Measurements from ENCODE around the gene GUCY1A1. TPM values are rescaled to one million over a fixed set of nuclear protein-coding genes. Genes with fewer than 3 reads are reported as not detected.
A peak's percentile ranks its signal among the peaks of the same experiment; 100 is the strongest.

The GUCY1A1 gene
- total and polyA plus RNA-seq, 8 donors, result 78.0 to 155 (median 114) TPM

DNA sequence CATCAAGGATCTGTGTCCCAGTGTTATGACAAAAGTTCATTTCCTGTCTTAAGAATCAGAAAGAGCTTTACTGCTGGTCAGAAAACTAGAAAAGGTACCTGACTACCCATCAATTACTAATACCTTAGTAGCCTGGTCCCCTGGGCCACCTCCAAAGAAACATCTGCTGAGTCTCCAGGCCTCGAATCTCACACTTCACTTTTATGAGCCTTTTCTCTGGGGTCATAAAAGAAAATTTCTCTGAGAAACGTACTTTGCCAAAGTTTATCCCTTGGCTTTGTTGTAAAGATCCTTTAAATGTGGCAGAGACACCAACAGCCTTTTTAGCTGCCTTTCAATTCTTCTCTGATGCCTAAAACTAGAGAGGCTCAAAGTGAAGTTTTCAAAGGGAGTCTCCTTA lies 17.8 kb downstream of the GUCY1A1 start:
- H3K27ac ChIP-seq, result no peak overlapping the region

DNA sequence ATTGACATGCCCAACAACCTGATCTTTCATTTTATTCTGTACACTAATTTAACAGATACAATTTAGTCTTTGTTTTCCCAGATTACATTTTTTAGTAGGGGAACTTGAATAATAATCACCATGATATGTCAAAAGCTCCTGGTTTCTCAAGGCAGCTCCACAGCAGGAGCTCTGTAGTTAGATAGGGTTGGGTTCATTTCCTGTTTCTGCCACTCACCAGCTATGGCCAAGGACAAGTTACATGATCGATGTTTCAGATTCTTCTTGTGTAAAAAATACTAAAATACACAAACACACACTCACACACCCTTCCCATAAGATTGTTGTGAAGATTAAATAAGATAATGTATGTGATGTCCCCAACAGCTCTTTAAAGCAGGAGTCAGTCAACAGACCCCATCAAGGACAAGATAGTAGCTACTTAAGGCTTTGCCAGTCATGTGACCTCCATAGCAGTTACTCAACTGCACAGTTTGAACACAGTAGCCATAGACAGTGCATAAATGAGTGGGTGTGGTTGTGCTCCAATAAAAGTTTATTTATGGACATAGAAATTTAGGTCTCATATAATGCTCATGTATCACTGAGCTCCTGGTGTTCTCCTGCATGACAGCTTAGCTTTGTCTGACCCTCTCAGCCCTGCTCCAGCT lies 18.4 kb downstream of the GUCY1A1 start:
- Histone ChIP-seq H3K27me3 (no peaks in the 10 kb centered on the region), H3K36me3 (no peaks in the 10 kb centered on the region), H3K4me1 (peaks cover 4 to 8% of the 10 kb centered on the region in 2 donors), H3K9me3 (no peaks in the 10 kb centered on the region), H3K4me3 (no peak overlapping the region), H3K27ac (no peak overlapping the region)
- no peak for ATAC-seq
- TF ChIP-seq, protein P1, sequence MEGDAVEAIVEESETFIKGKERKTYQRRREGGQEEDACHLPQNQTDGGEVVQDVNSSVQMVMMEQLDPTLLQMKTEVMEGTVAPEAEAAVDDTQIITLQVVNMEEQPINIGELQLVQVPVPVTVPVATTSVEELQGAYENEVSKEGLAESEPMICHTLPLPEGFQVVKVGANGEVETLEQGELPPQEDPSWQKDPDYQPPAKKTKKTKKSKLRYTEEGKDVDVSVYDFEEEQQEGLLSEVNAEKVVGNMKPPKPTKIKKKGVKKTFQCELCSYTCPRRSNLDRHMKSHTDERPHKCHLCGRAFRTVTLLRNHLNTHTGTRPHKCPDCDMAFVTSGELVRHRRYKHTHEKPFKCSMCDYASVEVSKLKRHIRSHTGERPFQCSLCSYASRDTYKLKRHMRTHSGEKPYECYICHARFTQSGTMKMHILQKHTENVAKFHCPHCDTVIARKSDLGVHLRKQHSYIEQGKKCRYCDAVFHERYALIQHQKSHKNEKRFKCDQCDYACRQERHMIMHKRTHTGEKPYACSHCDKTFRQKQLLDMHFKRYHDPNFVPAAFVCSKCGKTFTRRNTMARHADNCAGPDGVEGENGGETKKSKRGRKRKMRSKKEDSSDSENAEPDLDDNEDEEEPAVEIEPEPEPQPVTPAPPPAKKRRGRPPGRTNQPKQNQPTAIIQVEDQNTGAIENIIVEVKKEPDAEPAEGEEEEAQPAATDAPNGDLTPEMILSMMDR (IDR thresholded peaks at IDR 0.05), result no peak
- no peak for DNase-seq
- intact Hi-C loops (cut with DNase I), result no loop called here

More for the DNA sequence above, 17.8 kb downstream of the GUCY1A1 start:
- H3K4me3 ChIP-seq, result no peak overlapping the region
- TF ChIP-seq, protein P1 (IDR thresholded peaks at IDR 0.05), result no peak
- H3K4me1 ChIP-seq, result peaks cover 4 to 8% of the 10 kb centered on the region in 2 donors
- ATAC-seq (no peak), DNase-seq (no peak)
- H3K36me3 ChIP-seq, result no peaks in the 10 kb centered on the region
- no peaks in the 10 kb centered on the region for H3K9me3 ChIP-seq
- no peaks in the 10 kb centered on the region for H3K27me3 ChIP-seq
- intact Hi-C loops (cut with DNase I), result no loop called here

DNA sequence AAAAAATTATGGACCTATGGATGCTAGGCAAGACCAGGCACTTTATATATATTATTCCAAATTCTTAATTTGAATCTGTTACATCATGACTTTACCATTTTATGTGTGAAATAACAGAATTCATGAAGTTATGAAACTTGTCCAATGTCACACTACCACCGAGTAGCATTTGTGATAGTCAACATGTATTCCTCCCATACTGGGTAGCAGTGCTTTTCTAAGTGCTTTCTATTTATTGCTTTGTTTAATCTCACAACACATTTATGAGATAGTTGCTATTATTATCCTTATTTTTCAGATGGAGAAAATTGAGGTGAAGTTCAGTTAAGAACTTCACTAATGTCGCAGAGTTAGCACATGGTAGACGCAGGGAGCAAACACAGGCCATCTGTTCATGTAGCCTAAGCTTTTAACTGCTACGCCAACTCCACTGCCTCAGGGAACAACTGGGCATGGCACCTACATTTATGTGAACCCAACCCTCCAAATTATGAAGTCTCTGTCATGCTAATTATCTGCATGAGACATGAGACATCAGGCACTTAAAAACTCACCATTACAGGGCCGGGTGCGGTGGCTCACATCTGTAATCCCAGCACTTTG lies 20.8 kb downstream of the GUCY1A1 start:
- TF ChIP-seq, protein P1 (IDR thresholded peaks at IDR 0.05), result no peak
- no peak overlapping the region for H3K27ac ChIP-seq
- H3K4me1 ChIP-seq, result peaks cover 0 to 10% of the 10 kb centered on the region in 2 donors
- H3K4me3 ChIP-seq, result no peak overlapping the region
- intact Hi-C loops (cut with DNase I), result no loop called here
- no peaks in the 10 kb centered on the region for H3K36me3 ChIP-seq
- no peak for ATAC-seq
- no peaks in the 10 kb centered on the region for H3K27me3 ChIP-seq
- no peak for DNase-seq
- no peaks in the 10 kb centered on the region for H3K9me3 ChIP-seq

DNA sequence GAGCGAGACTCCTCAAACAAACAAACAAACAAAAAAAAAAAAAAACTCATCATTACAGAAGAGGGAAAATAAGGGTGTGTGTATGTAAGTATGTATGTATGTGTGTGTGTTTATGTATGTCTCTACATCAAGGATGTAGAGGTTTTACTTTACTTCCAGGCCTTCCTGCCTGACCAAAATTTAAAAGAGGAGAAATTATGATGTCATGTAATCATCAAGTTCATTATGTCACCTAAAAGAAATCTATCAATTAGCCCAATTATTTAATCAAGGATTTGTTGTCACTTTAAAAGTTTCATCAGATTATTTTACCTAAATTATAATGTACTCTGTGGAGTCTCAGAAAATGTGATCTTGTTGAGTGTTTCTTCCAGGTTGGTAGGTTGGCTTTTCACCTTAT lies 21.6 kb downstream of the GUCY1A1 start:
- no peak overlapping the region for H3K4me3 ChIP-seq
- peak overlapping the region in 1 of 2 donors; percentile 4 for H3K27ac ChIP-seq
- no peaks in the 10 kb centered on the region for H3K36me3 ChIP-seq
- TF ChIP-seq, protein P1 (IDR thresholded peaks at IDR 0.05), result no peak
- no peak for ATAC-seq
- no peak for DNase-seq
- no peaks in the 10 kb centered on the region for H3K27me3 ChIP-seq
- intact Hi-C loops (cut with DNase I), result no loop called here
- H3K4me1 ChIP-seq, result peaks cover 0 to 13% of the 10 kb centered on the region in 2 donors
- H3K9me3 ChIP-seq, result no peaks in the 10 kb centered on the region

DNA sequence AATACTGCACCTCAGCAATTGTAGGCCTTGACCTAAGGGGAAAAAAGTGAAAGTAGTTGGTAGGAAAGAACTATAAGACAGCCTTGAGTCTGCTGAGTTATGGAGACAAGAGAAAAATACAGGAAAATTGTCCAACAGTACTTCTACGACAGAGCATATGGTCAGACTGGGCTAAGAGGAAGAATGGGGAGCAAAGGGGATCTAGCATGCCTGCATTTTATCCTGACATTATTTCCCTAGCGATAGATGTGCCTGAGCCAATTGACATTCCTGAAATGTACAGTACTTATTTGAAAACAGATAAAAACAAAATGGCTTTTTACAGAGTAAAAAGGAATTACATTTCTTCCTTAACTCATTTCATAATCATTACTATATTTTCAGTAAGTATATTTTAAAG lies 22.2 kb downstream of the GUCY1A1 start:
- DNase-seq, result no peak
- Histone ChIP-seq H3K27ac (peak overlapping the region in 1 of 2 donors; percentile 4), H3K9me3 (no peaks in the 10 kb centered on the region), H3K36me3 (no peaks in the 10 kb centered on the region), H3K27me3 (no peaks in the 10 kb centered on the region), H3K4me1 (peaks cover 4 to 16% of the 10 kb centered on the region in 2 donors), H3K4me3 (no peak overlapping the region)
- TF ChIP-seq, protein P1 (IDR thresholded peaks at IDR 0.05), result no peak
- intact Hi-C loops (cut with DNase I), result no loop called here
- no peak for ATAC-seq
